HG02840 (cell line): ENCODE data around the gene THADA.

Source experiments
- ATAC-seq: cut with Tn5 transposase; IDR thresholded peaks from one replicate; pipeline ENCODE4 v1.9.1; 2021; ENCODE audit warnings: mild to moderate bottlenecking, moderate library complexity, moderate number of reproducible peaks; ENCODE audit not compliant: unreplicated experiment, low FRiP score

Gene THADA

GRCh38 chr2:43469713-43470112, 126.1 kb downstream of the THADA start:
- no peak for ATAC-seq

DNA sequence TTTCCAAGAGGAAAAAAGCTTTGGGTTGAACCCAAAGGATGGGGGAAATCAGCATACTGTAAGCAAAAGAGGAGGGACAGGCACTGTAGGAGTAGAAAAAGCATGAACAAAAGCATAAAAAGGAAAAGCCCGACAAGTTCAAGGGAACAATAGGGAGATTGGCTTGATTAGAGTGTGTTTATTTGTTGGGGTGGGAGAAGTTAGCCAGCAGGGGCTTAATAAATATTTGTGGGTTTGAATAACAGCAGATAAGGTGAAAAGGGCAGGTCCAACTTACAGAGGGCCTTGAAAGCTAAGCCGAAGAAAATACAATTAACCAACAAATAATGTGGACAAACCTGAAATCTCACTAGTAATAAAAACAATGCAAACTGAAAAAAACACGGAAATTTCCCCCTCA, 126.7 kb downstream of the THADA start:
- ATAC-seq: no peak

GRCh38 chr2:43467891-43468290, 127.9 kb downstream of the THADA start:
- no peak for ATAC-seq

- no peak for ATAC-seq
Observed at GRCh38 chr2:43465234-43465633, 130.6 kb downstream of the THADA start.

GRCh38 chr2:43464590-43464989, 131.2 kb downstream of the THADA start:
- no peak for ATAC-seq

- no peak for ATAC-seq
Observed at GRCh38 chr2:43462866-43463641, 132.8 kb downstream of the THADA start.

GRCh38 chr2:43461453-43462073, 134.3 kb downstream of the THADA start:
- peak; percentile 56 for ATAC-seq

- ATAC-seq: no peak
Observed at GRCh38 chr2:43460611-43461365, 135.1 kb downstream of the THADA start.

DNA sequence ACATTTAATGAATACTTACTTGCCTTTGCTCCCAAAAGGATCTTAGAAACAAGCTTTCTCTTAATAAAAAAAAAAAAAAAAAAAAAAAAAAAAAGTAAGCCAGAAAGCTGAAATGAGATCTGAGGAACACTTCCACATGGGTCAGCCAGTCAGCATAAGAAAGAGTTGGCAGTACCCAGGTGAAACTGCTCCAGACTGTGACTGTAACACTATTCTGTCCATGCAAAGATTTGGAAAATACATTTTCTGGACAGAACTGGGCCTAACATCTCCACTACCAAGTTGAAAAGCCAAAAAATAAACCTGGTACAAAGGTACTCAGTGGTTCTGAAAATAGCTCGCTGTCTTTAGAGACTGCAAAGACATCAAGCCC, 135.7 kb downstream of the THADA start:
- ATAC-seq: no peak

DNA sequence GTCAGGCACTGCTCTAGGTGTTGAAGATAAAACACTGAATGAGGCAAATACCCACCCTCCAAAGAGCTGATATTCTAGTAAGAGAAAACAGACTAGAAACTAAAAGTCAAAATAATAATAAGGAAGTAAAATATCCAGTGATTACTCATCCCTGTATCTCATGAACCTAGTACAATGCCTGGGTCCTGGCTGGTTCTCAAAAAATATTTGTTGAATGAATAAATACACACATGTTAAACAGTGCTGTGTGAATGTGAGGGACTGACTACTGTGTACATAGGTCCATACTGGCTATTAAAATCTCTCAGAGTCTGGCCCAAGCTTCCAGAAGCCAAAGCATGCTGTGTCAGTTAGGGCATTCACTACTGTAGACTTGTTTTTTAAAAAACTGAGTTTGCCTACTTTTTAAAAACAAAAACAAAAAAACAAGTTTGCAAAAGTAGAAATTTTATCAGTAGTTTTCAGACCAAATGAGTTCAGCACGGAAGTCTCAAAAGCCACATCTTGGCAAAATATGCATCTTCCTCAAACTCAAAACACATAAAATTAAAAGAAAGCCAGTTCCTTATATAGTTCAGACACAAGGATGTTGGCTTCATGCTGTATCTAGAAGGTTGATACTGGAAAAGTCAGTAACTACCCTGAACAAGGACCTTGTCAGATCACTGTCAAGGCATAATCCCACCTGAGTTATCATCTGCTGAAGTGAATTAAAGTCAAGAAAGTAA, 136.2 kb downstream of the THADA start:
- no peak for ATAC-seq

DNA sequence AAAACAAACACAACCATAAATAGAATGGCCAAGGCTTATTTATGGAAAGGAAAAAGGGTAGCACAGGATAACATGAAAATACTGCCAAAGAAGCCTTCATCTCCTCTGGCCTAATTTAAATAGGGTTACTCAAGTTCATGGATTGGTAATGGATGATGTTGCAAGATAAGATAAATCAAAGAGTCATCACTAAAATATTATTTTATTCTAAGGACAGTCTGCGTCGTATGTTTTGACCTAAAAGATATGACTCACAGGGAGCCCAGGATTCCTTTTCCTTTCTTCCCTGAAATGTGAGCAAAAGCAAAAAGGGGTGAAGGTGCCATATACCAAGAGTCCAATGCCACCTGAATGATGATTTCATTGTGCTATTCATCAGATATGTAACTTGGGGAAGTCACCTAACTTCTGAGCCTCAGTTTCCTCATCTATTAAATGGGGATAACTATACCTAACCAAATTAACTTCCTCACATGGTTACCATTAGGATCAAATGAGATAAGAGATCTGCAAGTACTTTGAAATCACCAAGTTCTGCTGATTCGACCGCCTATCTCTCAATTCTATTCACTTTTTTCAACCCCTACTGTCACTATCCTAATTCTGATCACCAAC, 137.7 kb downstream of the THADA start:
- no peak for ATAC-seq

DNA sequence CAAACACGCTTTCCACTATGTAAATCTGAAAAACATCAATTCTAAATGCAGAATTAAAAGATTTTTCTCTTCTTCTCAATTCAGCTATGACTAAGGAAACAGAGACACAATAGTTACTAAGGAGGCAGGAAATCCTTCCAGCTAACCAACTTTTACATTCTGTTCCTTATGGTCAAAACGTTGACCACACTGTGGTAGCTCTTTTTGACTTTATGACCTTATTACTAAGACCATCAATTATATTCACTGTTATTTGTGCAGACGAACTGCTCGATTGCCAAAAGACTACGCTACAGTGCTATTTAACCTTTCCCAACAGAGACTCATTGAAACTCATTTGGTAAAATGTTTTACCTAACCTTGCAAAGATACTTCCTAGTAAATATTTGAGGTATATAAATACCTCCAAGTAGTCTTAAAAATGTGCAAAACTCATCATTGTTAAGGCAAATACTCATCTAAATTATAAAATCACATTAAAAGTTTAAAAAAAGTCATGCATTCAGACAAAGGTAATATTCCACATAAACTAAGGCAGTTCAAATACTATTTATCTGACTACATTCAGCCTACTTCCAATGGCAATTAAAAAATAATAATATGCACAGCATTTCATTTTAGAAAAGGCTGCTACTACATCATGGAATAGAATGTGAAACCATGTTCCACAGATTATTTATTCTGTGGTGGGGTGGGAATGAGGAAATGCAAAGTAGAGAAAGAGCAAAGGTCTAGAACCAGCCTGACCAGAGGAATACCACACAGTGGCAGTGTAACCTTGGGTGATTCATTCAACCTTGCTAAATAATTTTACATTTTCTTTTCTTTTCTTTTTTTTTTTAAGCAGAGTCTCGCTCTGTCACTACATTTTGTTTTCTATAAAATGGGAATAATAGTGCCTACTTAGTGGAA, 139.9 kb downstream of the THADA start:
- ATAC-seq: no peak

- no peak for ATAC-seq
Observed at GRCh38 chr2:43455296-43455695, 140.5 kb downstream of the THADA start.

DNA sequence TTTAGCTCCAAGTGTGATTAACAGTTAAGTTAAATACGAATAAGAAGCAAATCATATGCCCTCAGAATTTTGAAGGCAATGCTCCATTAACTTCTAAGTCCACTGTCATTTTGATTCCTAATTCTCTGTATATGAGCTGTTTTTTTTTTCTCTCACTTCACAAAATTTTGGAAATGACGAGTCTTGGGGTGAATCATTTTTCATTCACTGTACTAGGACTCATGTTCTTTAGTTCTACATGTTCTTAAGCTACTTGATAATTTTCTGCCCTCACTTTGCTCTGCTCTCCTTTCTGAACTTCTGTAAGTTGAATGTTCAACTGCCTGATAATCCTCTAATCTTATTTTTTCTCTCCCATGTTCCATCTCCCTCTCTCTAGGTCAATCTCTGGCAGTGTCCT, 141.0 kb downstream of the THADA start:
- ATAC-seq: no peak

DNA sequence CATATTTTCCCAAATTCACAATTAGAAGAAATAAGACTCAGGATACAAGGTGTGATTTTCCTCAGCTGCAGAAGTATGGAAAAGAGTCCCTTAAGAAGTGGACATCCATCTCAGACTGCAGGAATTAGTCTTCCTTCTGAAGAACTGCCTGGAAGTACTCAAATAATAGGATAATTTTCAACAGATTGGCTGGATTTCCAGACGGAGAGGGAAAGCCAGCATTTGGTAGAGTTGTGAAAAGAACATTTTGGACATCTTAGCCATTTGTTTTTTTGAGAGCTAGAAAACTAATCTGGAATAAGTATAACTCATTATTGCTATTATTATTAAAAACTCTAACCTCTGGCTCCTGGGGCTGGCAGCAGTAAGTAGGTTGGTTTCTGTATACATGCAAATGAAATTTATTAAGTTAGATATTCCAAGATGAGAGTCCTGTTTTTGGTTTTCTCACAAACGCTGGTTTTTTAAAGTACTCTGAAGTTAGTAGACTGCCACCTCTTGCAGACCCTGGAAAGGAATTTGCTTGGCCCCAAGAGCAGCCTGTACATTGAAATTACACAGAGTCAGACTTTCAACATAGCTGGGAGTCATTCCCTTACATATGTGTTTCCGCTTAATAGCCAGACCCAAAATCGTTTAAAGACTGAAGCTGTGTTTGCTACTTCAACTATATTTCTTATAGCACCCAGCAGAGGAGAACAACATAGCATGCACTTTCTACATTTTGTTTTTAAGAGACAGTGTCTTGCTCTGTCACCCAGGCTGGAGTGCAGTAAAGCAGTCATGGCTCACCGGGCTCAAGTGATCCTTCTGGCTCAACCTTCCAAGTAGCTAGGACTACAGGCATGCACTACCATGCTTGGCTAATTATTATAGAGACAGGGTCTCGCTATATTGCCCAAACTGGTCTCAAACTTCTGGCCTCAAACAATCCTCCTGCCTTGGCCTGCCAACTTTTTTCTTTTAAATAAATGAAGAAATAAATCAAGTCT, 142.4 kb downstream of the THADA start:
- no peak for ATAC-seq

GRCh38 chr2:43452318-43452731, 143.5 kb downstream of the THADA start:
- ATAC-seq: no peak

DNA sequence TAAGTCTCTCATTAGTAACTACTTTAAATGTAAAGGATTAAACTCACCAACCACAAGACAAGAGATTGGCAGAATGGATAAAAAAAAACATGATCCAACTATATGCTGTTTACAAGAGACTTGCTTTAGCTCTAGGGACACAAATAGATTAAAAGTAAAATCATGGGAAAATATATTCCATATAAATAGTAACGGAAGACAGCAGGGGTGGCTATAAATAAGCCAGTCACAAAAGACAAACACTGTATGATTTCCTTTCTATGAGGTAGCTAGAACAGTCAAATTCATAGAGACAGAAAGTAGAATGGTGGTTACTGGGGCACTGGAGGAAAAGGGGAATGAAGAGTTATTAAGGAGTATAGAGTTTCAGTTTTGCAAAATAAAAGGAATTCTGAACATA, 145.2 kb downstream of the THADA start:
- no peak for ATAC-seq

GRCh38 chr2:43448822-43449110, 147.1 kb downstream of the THADA start:
- no peak for ATAC-seq
